EL (cell line): Measurements from ENCODE around the gene COL7A1.
"Not testable (repeated sequence)": the region's sequence is repeated elsewhere in the genome, so short reads cannot be mapped to it uniquely, and the experiment has no call there.

Experiments used
- DNase-seq: peaks from one replicate; pipeline ENCODE4 v3.0.0-alpha.2; 2016

Gene COL7A1

GRCh38 chr3:48561045-48561736, 33.9 kb downstream of the COL7A1 start:
- peak; percentile 79 for DNase-seq

GRCh38 chr3:48560648-48561018, 34.5 kb downstream of the COL7A1 start:
- no peak for DNase-seq

GRCh38 chr3:48558493-48559134, 36.5 kb downstream of the COL7A1 start:
- DNase-seq = no peak

GRCh38 chr3:48556796-48557626, 38.1 kb downstream of the COL7A1 start, which contains the start of gene PFKFB4:
PFKFB4 (minus strand) TSS chr3:48556803; CDS start chr3:48556777, 26 bp downstream.
- DNase-seq = peak; percentile 100

- DNase-seq = no peak
Observed at GRCh38 chr3:48555949-48556795, 39.0 kb downstream of the COL7A1 start.

GRCh38 chr3:48555231-48555948, 39.7 kb downstream of the COL7A1 start:
- no peak for DNase-seq

GRCh38 chr3:48553886-48554845, 41.0 kb downstream of the COL7A1 start:
- DNase-seq = no peak

- no peak for DNase-seq
Observed at GRCh38 chr3:48553361-48553760, 41.8 kb downstream of the COL7A1 start.

GRCh38 chr3:48552111-48552951, 42.8 kb downstream of the COL7A1 start:
- no peak for DNase-seq

GRCh38 chr3:48551651-48552050, 43.5 kb downstream of the COL7A1 start:
- not testable (repeated sequence) for DNase-seq

GRCh38 chr3:48548729-48549705, 46.1 kb downstream of the COL7A1 start:
- peak; percentile 70 for DNase-seq

GRCh38 chr3:48548126-48548525, 47.0 kb downstream of the COL7A1 start:
- no peak for DNase-seq

- DNase-seq = no peak
Observed at GRCh38 chr3:48546203-48546829, 48.8 kb downstream of the COL7A1 start.

GRCh38 chr3:48544141-48544540, 51.0 kb downstream of the COL7A1 start:
- DNase-seq = no peak

GRCh38 chr3:48543271-48543866, 51.8 kb downstream of the COL7A1 start:
- DNase-seq = no peak

GRCh38 chr3:48538451-48538850, 56.7 kb downstream of the COL7A1 start:
- DNase-seq = no peak

GRCh38 chr3:48536785-48537184, 58.3 kb downstream of the COL7A1 start:
- no peak for DNase-seq

- DNase-seq = no peak
Observed at GRCh38 chr3:48536116-48536515, 59.0 kb downstream of the COL7A1 start.
